ENCODE data around the gene SLC22A23.

GRCh38 chr6:3429211-3429610 lies 27.6 kb downstream of the SLC22A23 start:
- TF ChIP-seq POLR2AphosphoS5 (IDR thresholded peaks at IDR 0.05; ENCODE audit: borderline replicate concordance, low read depth, low read length) (no peak), EZH2 (IDR thresholded peaks at IDR 0.05) (no peak), FOXP2 (optimal IDR thresholded peaks at IDR 0.05; ENCODE audit: control extremely low read depth, extremely low read length, insufficient read depth) (no peak)

Measured in SK-N-MC (cell line).